Measurements from ENCODE around the gene NEDD4. TPM values are rescaled to one million over a fixed set of nuclear protein-coding genes. Genes with fewer than 3 reads are reported as not detected.

NEDD4 gene
- total and polyA plus RNA-seq, 2 of the 4 experiments (the other 2 are of a cell fraction): 27.4 to 80.7 TPM

DNA sequence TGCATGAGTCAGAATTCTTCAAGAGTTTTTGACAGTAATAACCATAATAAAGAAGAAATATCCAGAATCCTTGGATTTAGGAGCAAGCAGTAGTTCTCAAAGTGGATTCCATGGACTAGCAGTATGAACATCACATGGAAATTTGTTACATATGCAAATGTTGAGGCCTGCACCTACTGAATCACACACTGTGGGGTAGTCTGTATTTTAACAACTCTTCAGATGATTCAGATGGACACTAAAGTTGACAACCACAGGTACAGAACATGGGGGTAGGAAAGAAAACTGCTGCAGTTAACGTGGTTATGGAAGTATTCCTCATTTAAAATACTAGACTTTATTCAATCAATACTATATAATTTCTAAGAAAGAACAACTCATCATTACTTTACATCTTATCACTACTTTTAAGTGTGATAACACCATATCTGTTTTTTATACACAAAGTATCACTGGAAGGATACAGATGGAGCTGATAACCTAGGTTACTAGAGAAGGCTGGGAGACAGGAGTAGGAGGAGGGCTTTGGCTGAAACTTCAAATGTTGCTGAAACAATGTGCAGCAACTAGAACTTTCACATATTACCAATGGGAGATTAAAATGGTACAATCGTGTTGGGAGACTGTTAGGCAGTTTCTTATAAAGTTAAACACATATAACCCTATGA, 11.7 kb downstream of the NEDD4 start:
- POLR2A ChIA-PET (ENCODE audit: unreplicated experiment): interaction anchor here (0.6 kb wide), 1 partner anchor 305 kb away, joined by 3 read pairs; no protein-coding TSS in a partner anchor

More for the DNA sequence above, 11.7 kb downstream of the NEDD4 start:
- no peak overlapping the region for H3K14ac ChIP-seq (replicated peaks; ENCODE audit: low read depth, low read length)
- TF ChIP-seq SMC3 (IDR thresholded peaks at IDR 0.05; ENCODE audit: low read depth, low read length) (no peak), BHLHE40 (IDR thresholded peaks at IDR 0.05; ENCODE audit: low read depth, low read length) (no peak), FOS (IDR thresholded peaks at IDR 0.05; ENCODE audit: low read depth, low read length) (no peak), CTCF (conservative IDR thresholded peaks at IDR 0.05; ENCODE audit: low read depth, low read length) (no peak), MAFK (IDR thresholded peaks at IDR 0.05; ENCODE audit: low read depth, low read length) (no peak), POLR2A (IDR thresholded peaks at IDR 0.05; ENCODE audit: low read depth, low read length) (no peak), NFE2L2 (IDR thresholded peaks at IDR 0.05; ENCODE audit: low read depth, low read length) (no peak), CHD1 (IDR thresholded peaks at IDR 0.05; ENCODE audit: low read depth, low read length) (no peak), MAZ (IDR thresholded peaks at IDR 0.05; ENCODE audit: borderline replicate concordance, low read depth, low read length) (no peak), CEBPB (IDR thresholded peaks at IDR 0.05; ENCODE audit: low read depth, low read length) (no peak), RCOR1 (IDR thresholded peaks at IDR 0.05; ENCODE audit: insufficient replicate concordance, low read length) (no peak), RAD21 (IDR thresholded peaks at IDR 0.05; ENCODE audit: low read length) (no peak), RFX5 (IDR thresholded peaks at IDR 0.05; ENCODE audit: low read depth, low read length) (no peak), MXI1 (IDR thresholded peaks at IDR 0.05; ENCODE audit: borderline replicate concordance, low read depth, low read length) (no peak), USF2 (IDR thresholded peaks at IDR 0.05; ENCODE audit: low read depth, low read length) (no peak)
- TF ChIP-seq, protein P1, sequence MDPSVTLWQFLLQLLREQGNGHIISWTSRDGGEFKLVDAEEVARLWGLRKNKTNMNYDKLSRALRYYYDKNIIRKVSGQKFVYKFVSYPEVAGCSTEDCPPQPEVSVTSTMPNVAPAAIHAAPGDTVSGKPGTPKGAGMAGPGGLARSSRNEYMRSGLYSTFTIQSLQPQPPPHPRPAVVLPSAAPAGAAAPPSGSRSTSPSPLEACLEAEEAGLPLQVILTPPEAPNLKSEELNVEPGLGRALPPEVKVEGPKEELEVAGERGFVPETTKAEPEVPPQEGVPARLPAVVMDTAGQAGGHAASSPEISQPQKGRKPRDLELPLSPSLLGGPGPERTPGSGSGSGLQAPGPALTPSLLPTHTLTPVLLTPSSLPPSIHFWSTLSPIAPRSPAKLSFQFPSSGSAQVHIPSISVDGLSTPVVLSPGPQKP (IDR thresholded peaks at IDR 0.05; ENCODE audit: borderline replicate concordance, low read depth, low read length): no peak
- DNase-seq (no peak), ATAC-seq (ENCODE audit: low read depth) (no peak; the same call in 1 of the 2 replicates)
- no peak overlapping the region for H3K23ac ChIP-seq (ENCODE audit: low read depth, low read length)
- H3K4me2 ChIP-seq (ENCODE audit: low read depth, low read length): no peak overlapping the region
- dilution Hi-C loops (cut with HindIII; ENCODE audit: low sequenced_read_pairs, unreplicated experiment) (no loop called here), in situ Hi-C loops (cut with MboI; ENCODE audit: low sequenced_read_pairs) (no loop called here), intact Hi-C loops (cut with micrococcal nuclease) (loop anchor here (5.0 kb wide), 1 partner anchor 431 kb away; no protein-coding TSS in a partner anchor)
- H2BK15ac ChIP-seq (ENCODE audit: low read depth, low read length): no peak overlapping the region
- peaks cover 21 to 58% of the 10 kb centered on the region in 2 experiments for H3K79me1 ChIP-seq (ENCODE audit: low read depth in 1 of 2, low read length in 2 of 2)
- CTCF ChIA-PET: no interaction called here
- no peak overlapping the region for H2BK20ac ChIP-seq (ENCODE audit: low read depth, low read length)
- no peak overlapping the region for H2BK120ac ChIP-seq (ENCODE audit: low read depth, low read length)
- H3K9ac ChIP-seq (ENCODE audit: low read depth, low read length): no peak overlapping the region
- no peak overlapping the region for H4K5ac ChIP-seq (ENCODE audit: low read depth, low read length)
- H3K56ac ChIP-seq (ENCODE audit: extremely low read depth, insufficient read depth, low read length): no peak overlapping the region
- H4K91ac ChIP-seq (ENCODE audit: insufficient read depth, low read depth, low read length): no peak overlapping the region
- no peak overlapping the region for H4K8ac ChIP-seq (ENCODE audit: low read depth in 2 of 2, low read length in 2 of 2)
- H3K27ac ChIP-seq (ENCODE audit: insufficient read depth, low read length): no peak overlapping the region
- H3K9me3 ChIP-seq (ENCODE audit: control insufficient read depth, insufficient read depth, low read length): no peaks in the 10 kb centered on the region
- H4K20me1 ChIP-seq (ENCODE audit: insufficient read depth, low read length): peaks cover 13% of the 10 kb centered on the region; the same call in 1 of the 2 replicates
- H3K18ac ChIP-seq (ENCODE audit: low read depth, low read length): no peak overlapping the region
- no peak overlapping the region for H3K4me3 ChIP-seq (ENCODE audit: insufficient read depth, low read depth, low read length)
- whole genome bisulfite sequencing, 2 experiments (ENCODE audit: extremely low coverage in 2 of 2, insufficient read length in 1 of 2): no CpG with 5 or more reads among the region's 2 CpGs
- H2AK5ac ChIP-seq (ENCODE audit: low read depth, low read length): no peak overlapping the region
- no peak overlapping the region for H2AFZ ChIP-seq (replicated peaks; ENCODE audit: low read length, poor library complexity)
- no TSS peak for BruUV-seq (replicated peaks)
- no peak overlapping the region for H2AK9ac ChIP-seq (replicated peaks; ENCODE audit: low read depth, low read length, poor library complexity)
- no peak overlapping the region for H2BK5ac ChIP-seq (ENCODE audit: low read depth, low read length, poor library complexity, severe bottlenecking)
- peaks cover 6% of the 10 kb centered on the region; the same call in 1 of the 2 replicates for H3K9me1 ChIP-seq (ENCODE audit: insufficient read depth, low read length)
- no peak overlapping the region for H3K4ac ChIP-seq (ENCODE audit: low read depth, low read length)
- H3K36me3 ChIP-seq (ENCODE audit: control insufficient read depth, insufficient read depth, low read length): peaks cover 2% of the 10 kb centered on the region; the same call in 1 of the 2 replicates
- no peaks in the 10 kb centered on the region for H3K27me3 ChIP-seq (ENCODE audit: control insufficient read depth, insufficient read depth, low read length)
- H3K4me1 ChIP-seq (ENCODE audit: control insufficient read depth, insufficient read depth, low read length): no peaks in the 10 kb centered on the region

Data from IMR-90 (cell line).